ENCODE results near the gene GUCY1B1.
A peak's percentile ranks its signal among the peaks of the same experiment; 100 is the strongest.

GUCY1B1 gene

GRCh38 chr4:155758481-155759371 is at the start of gene GUCY1B1:
TSS of gene GUCY1B1 (plus strand) at chr4:155759021. CDS start at chr4:155759141, 120 bp downstream.
- H3K4me3 ChIP-seq (ENCODE audit: insufficient read length, low read depth), result peak within 1 kb of the TSS; percentile 57
- H3K36me3 ChIP-seq (ENCODE audit: insufficient read depth, insufficient read length, low read length), result no peaks in the 10 kb centered on the region
- no peaks in the 10 kb centered on the region for H3K9me3 ChIP-seq (ENCODE audit: insufficient read depth, low read length)
- TF ChIP-seq SUZ12 (IDR thresholded peaks at IDR 0.05; ENCODE audit: extremely low read depth, insufficient read depth, insufficient read length) (no peak), ZNF274 (IDR thresholded peaks at IDR 0.05; ENCODE audit: low read depth, low read length) (no peak), YY1 (IDR thresholded peaks at IDR 0.05; ENCODE audit: insufficient read depth, insufficient read length) (no peak)
- H3K27me3 ChIP-seq (ENCODE audit: insufficient read depth, insufficient read length), result peaks cover 28% of the 10 kb centered on the region
- peak; percentile 67 for DNase-seq (ENCODE audit: low read depth, low spot score)
- no peaks in the 10 kb centered on the region for H3K4me1 ChIP-seq (ENCODE audit: insufficient read depth, insufficient read length)
- peak within 1 kb of the TSS; percentile 42 for H3K9ac ChIP-seq (ENCODE audit: insufficient read length, low read depth)

GRCh38 chr4:155709918-155710317 is 48.9 kb upstream of the GUCY1B1 start:
- Histone ChIP-seq H3K4me1 (ENCODE audit: insufficient read depth, insufficient read length) (no peaks in the 10 kb centered on the region), H3K9ac (ENCODE audit: insufficient read length, low read depth) (no peak overlapping the region)
- TF ChIP-seq YY1 (IDR thresholded peaks at IDR 0.05; ENCODE audit: insufficient read depth, insufficient read length) (no peak), ZNF274 (IDR thresholded peaks at IDR 0.05; ENCODE audit: low read depth, low read length) (no peak), SUZ12 (IDR thresholded peaks at IDR 0.05; ENCODE audit: extremely low read depth, insufficient read depth, insufficient read length) (no peak)

DNA sequence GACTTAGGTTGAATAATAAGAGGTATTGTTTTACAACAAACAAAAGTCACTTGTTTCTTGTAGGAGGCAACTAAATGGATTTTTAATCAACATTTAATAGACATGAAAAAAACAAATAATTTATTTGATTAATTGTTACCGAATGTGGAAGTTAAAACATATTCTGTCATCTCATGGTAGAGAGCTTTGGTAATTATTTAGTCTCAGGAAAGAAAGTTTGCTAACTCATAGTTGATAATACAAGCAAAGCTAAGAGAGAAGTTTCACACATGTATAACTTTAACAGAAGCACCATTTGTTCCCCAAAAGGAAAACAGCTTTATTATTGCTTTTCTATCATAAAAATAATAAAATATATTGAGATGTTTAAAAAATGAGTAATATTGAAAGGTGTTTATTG is 47.3 kb upstream of the GUCY1B1 start:
- Histone ChIP-seq H3K4me1 (ENCODE audit: insufficient read depth, insufficient read length) (no peaks in the 10 kb centered on the region), H3K36me3 (ENCODE audit: insufficient read depth, insufficient read length, low read length) (no peaks in the 10 kb centered on the region), H3K27me3 (ENCODE audit: insufficient read depth, insufficient read length) (no peaks in the 10 kb centered on the region), H3K4me3 (ENCODE audit: insufficient read length, low read depth) (no peak overlapping the region), H3K9me3 (ENCODE audit: insufficient read depth, low read length) (no peaks in the 10 kb centered on the region), H3K9ac (ENCODE audit: insufficient read length, low read depth) (no peak overlapping the region)
- no peak for TF ChIP-seq ZNF274 (IDR thresholded peaks at IDR 0.05; ENCODE audit: low read depth, low read length)
- TF ChIP-seq SUZ12 (IDR thresholded peaks at IDR 0.05; ENCODE audit: extremely low read depth, insufficient read depth, insufficient read length), result no peak
- no peak for TF ChIP-seq YY1 (IDR thresholded peaks at IDR 0.05; ENCODE audit: insufficient read depth, insufficient read length)
- DNase-seq (ENCODE audit: low read depth, low spot score), result no peak

More at GRCh38 chr4:155709918-155710317, 48.9 kb upstream of the GUCY1B1 start:
- H3K4me3 ChIP-seq (ENCODE audit: insufficient read length, low read depth), result no peak overlapping the region
- H3K36me3 ChIP-seq (ENCODE audit: insufficient read depth, insufficient read length, low read length), result no peaks in the 10 kb centered on the region
- H3K27me3 ChIP-seq (ENCODE audit: insufficient read depth, insufficient read length), result no peaks in the 10 kb centered on the region
- no peak for DNase-seq (ENCODE audit: low read depth, low spot score)
- H3K9me3 ChIP-seq (ENCODE audit: insufficient read depth, low read length), result no peaks in the 10 kb centered on the region

- no peaks in the 10 kb centered on the region for H3K4me1 ChIP-seq (ENCODE audit: insufficient read depth, insufficient read length)
- no peak for DNase-seq (ENCODE audit: low read depth, low spot score)
- H3K9me3 ChIP-seq (ENCODE audit: insufficient read depth, low read length), result no peaks in the 10 kb centered on the region
- H3K4me3 ChIP-seq (ENCODE audit: insufficient read length, low read depth), result no peak overlapping the region
- H3K27me3 ChIP-seq (ENCODE audit: insufficient read depth, insufficient read length), result no peaks in the 10 kb centered on the region
- TF ChIP-seq SUZ12 (IDR thresholded peaks at IDR 0.05; ENCODE audit: extremely low read depth, insufficient read depth, insufficient read length) (no peak), ZNF274 (IDR thresholded peaks at IDR 0.05; ENCODE audit: low read depth, low read length) (no peak), YY1 (IDR thresholded peaks at IDR 0.05; ENCODE audit: insufficient read depth, insufficient read length) (no peak)
- H3K9ac ChIP-seq (ENCODE audit: insufficient read length, low read depth), result no peak overlapping the region
- no peaks in the 10 kb centered on the region for H3K36me3 ChIP-seq (ENCODE audit: insufficient read depth, insufficient read length, low read length)
Measured at GRCh38 chr4:155712846-155713245, 46.0 kb upstream of the GUCY1B1 start.

DNA sequence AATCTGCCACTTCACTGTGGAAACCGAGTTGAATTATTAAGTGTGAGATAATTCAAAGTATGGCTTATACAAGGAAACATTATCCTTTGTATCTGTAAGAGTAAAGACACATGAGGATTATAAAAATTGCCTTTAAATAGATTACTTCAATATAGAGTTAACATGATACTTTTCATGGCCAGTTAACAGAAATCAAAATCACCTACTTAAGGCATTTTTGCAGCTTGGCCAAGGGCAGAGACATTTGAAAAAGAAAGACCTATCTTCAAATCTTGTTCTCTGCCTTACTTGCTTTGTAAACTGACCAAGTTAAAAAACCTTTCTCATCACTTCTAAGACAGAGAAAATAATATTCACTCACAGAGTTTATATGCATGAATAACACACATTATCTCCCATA is 44.9 kb upstream of the GUCY1B1 start:
- no peaks in the 10 kb centered on the region for H3K4me1 ChIP-seq (ENCODE audit: insufficient read depth, insufficient read length)
- H3K9me3 ChIP-seq (ENCODE audit: insufficient read depth, low read length), result no peaks in the 10 kb centered on the region
- no peak overlapping the region for H3K9ac ChIP-seq (ENCODE audit: insufficient read length, low read depth)
- H3K4me3 ChIP-seq (ENCODE audit: insufficient read length, low read depth), result no peak overlapping the region
- no peaks in the 10 kb centered on the region for H3K27me3 ChIP-seq (ENCODE audit: insufficient read depth, insufficient read length)
- H3K36me3 ChIP-seq (ENCODE audit: insufficient read depth, insufficient read length, low read length), result no peaks in the 10 kb centered on the region
- no peak for TF ChIP-seq ZNF274 (IDR thresholded peaks at IDR 0.05; ENCODE audit: low read depth, low read length)
- no peak for TF ChIP-seq SUZ12 (IDR thresholded peaks at IDR 0.05; ENCODE audit: extremely low read depth, insufficient read depth, insufficient read length)
- TF ChIP-seq YY1 (IDR thresholded peaks at IDR 0.05; ENCODE audit: insufficient read depth, insufficient read length), result no peak
- DNase-seq (ENCODE audit: low read depth, low spot score), result no peak

DNA sequence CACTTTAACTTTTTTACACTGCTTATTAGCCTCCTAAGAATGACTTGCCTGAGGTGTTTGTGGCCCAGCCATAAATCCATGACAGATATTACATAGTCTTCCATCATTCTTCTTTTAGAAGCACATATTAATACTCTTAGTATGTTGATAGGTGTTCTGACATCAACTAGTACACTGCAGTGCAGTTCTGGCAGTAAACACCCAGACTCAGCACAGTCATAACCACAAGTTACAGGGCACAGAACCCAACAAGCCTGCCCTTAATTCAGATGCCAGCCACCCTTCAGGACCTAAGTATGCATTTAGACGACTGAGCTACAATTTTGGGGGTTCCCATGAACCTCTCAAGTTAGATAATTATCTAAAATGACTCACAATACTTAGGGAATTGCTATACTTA is 36.5 kb upstream of the GUCY1B1 start:
- H3K36me3 ChIP-seq (ENCODE audit: insufficient read depth, insufficient read length, low read length), result no peaks in the 10 kb centered on the region
- no peak overlapping the region for H3K4me3 ChIP-seq (ENCODE audit: insufficient read length, low read depth)
- no peaks in the 10 kb centered on the region for H3K4me1 ChIP-seq (ENCODE audit: insufficient read depth, insufficient read length)
- DNase-seq (ENCODE audit: low read depth, low spot score), result no peak
- H3K27me3 ChIP-seq (ENCODE audit: insufficient read depth, insufficient read length), result no peaks in the 10 kb centered on the region
- no peaks in the 10 kb centered on the region for H3K9me3 ChIP-seq (ENCODE audit: insufficient read depth, low read length)
- TF ChIP-seq SUZ12 (IDR thresholded peaks at IDR 0.05; ENCODE audit: extremely low read depth, insufficient read depth, insufficient read length) (no peak), ZNF274 (IDR thresholded peaks at IDR 0.05; ENCODE audit: low read depth, low read length) (no peak), YY1 (IDR thresholded peaks at IDR 0.05; ENCODE audit: insufficient read depth, insufficient read length) (no peak)
- no peak overlapping the region for H3K9ac ChIP-seq (ENCODE audit: insufficient read length, low read depth)

- no peak overlapping the region for H3K4me3 ChIP-seq (ENCODE audit: insufficient read length, low read depth)
- H3K27me3 ChIP-seq (ENCODE audit: insufficient read depth, insufficient read length), result no peaks in the 10 kb centered on the region
- no peak for DNase-seq (ENCODE audit: low read depth, low spot score)
- no peak for TF ChIP-seq YY1 (IDR thresholded peaks at IDR 0.05; ENCODE audit: insufficient read depth, insufficient read length)
- H3K9me3 ChIP-seq (ENCODE audit: insufficient read depth, low read length), result no peaks in the 10 kb centered on the region
- no peaks in the 10 kb centered on the region for H3K36me3 ChIP-seq (ENCODE audit: insufficient read depth, insufficient read length, low read length)
- no peak overlapping the region for H3K9ac ChIP-seq (ENCODE audit: insufficient read length, low read depth)
- no peaks in the 10 kb centered on the region for H3K4me1 ChIP-seq (ENCODE audit: insufficient read depth, insufficient read length)
Measured at GRCh38 chr4:155722816-155723499, 35.9 kb upstream of the GUCY1B1 start.
